ENCODE measurements around the gene CUL5. TPM values are rescaled to one million over a fixed set of nuclear protein-coding genes. Genes with fewer than 3 reads are reported as not detected.

The CUL5 gene
- total RNA-seq, 1 experiment from 2014 or later, result 63.1 TPM

GRCh38 chr11:108093128-108093904 is 84.6 kb downstream of the CUL5 start:
- no peak overlapping the region for H3K27ac ChIP-seq (ENCODE audit: low read depth, low read length, poor library complexity, severe bottlenecking)
- no peak overlapping the region for H3K4me3 ChIP-seq (ENCODE audit: low read depth, low read length, poor library complexity, severe bottlenecking)
- TF ChIP-seq, protein P1, sequence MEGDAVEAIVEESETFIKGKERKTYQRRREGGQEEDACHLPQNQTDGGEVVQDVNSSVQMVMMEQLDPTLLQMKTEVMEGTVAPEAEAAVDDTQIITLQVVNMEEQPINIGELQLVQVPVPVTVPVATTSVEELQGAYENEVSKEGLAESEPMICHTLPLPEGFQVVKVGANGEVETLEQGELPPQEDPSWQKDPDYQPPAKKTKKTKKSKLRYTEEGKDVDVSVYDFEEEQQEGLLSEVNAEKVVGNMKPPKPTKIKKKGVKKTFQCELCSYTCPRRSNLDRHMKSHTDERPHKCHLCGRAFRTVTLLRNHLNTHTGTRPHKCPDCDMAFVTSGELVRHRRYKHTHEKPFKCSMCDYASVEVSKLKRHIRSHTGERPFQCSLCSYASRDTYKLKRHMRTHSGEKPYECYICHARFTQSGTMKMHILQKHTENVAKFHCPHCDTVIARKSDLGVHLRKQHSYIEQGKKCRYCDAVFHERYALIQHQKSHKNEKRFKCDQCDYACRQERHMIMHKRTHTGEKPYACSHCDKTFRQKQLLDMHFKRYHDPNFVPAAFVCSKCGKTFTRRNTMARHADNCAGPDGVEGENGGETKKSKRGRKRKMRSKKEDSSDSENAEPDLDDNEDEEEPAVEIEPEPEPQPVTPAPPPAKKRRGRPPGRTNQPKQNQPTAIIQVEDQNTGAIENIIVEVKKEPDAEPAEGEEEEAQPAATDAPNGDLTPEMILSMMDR (conservative IDR thresholded peaks at IDR 0.05; ENCODE audit: low read depth, low read length), result no peak
- no peak for TF ChIP-seq EZH2 (IDR thresholded peaks at IDR 0.05; ENCODE audit: borderline replicate concordance, low read depth, low read length, poor library complexity, severe bottlenecking)

DNA sequence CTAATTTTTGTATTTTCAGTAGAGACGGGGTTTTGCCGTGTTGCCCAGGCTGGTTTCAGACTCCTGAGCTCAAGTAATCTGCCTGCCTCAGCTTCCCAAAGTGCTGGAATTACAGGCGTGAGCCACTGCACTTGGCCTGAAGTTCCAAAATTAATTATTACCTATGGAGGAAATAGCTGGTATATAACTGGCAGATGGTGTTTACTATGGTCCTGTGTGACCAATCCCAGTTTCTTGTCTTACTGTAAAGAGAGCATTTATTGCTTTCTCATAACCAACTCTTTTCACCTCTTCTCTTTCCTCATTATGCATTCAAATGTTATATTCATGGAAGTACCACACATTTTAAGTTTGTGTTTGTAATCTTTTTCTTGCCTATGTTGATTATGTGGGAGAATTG is 88.5 kb downstream of the CUL5 start:
- BruUV-seq (replicated peaks), result no TSS peak
- Histone ChIP-seq H3K36me3 (ENCODE audit: insufficient read depth, low read length, poor library complexity, severe bottlenecking) (peaks cover 46% of the 10 kb centered on the region), H3K27ac (ENCODE audit: low read depth, low read length, poor library complexity, severe bottlenecking) (no peak overlapping the region), H3K9me3 (ENCODE audit: low read depth, low read length, poor library complexity, severe bottlenecking) (no peaks in the 10 kb centered on the region), H3K4me1 (ENCODE audit: insufficient read depth, low read length, poor library complexity, severe bottlenecking) (no peaks in the 10 kb centered on the region), H3K4me3 (ENCODE audit: low read depth, low read length, poor library complexity, severe bottlenecking) (no peak overlapping the region), H3K27me3 (replicated peaks; ENCODE audit: insufficient read depth, low read depth, low read length, poor library complexity) (no peaks in the 10 kb centered on the region)
- intact Hi-C loops (cut with micrococcal nuclease; ENCODE audit: unreplicated experiment), result no loop called here
- ChIA-PET POLR2A (ENCODE audit: low non-redundant PET) (no interaction called here), CTCF (no interaction called here)
- TF ChIP-seq, protein P1 (conservative IDR thresholded peaks at IDR 0.05; ENCODE audit: low read depth, low read length), result no peak
- TF ChIP-seq EZH2 (IDR thresholded peaks at IDR 0.05; ENCODE audit: borderline replicate concordance, low read depth, low read length, poor library complexity, severe bottlenecking), result no peak
- no peak for DNase-seq (ENCODE audit: low spot score)

More at GRCh38 chr11:108093128-108093904, 84.6 kb downstream of the CUL5 start:
- BruUV-seq (replicated peaks), result no TSS peak
- H3K36me3 ChIP-seq (ENCODE audit: insufficient read depth, low read length, poor library complexity, severe bottlenecking), result peaks cover 35% of the 10 kb centered on the region
- ChIA-PET POLR2A (ENCODE audit: low non-redundant PET) (no interaction called here), CTCF (no interaction called here)
- intact Hi-C loops (cut with micrococcal nuclease; ENCODE audit: unreplicated experiment), result no loop called here
- DNase-seq (ENCODE audit: low spot score), result no peak
- H3K4me1 ChIP-seq (ENCODE audit: insufficient read depth, low read length, poor library complexity, severe bottlenecking), result no peaks in the 10 kb centered on the region
- no peaks in the 10 kb centered on the region for H3K9me3 ChIP-seq (ENCODE audit: low read depth, low read length, poor library complexity, severe bottlenecking)
- H3K27me3 ChIP-seq (replicated peaks; ENCODE audit: insufficient read depth, low read depth, low read length, poor library complexity), result no peaks in the 10 kb centered on the region

DNA sequence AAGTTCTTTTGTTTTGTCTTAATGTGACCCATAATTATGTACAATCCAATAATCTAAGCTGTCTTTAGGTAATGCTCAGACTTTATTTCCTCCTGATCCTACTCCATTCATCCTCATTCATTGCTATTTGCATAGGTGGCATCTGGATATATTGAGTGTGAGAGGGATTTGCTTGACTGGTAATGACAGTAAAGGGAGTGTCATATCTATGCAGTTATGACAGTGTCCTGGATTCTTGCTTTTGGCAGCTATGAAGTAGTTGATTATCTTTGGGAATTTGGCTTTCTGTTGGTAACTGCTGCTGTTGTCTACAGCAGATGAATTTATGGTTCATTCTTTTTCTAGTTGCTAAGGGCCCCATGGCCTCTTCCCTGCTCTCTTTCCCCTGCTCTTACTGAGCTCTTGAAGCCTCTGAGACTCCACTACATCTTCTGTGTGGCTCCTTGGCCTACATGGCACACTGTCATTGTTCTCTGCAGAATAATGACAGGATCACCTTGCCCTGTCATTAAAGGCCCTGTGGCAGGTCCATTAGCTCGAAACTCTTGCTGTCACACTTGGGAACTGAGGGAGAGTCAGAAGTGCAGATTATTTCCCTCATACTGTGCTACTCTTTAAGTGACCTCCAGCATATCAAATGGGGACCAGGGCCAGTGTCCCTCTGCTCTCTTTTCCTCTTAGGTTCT is 92.5 kb downstream of the CUL5 start:
- BruUV-seq (replicated peaks), result no TSS peak
- DNase-seq (ENCODE audit: low spot score), result no peak
- H3K9me3 ChIP-seq (ENCODE audit: low read depth, low read length, poor library complexity, severe bottlenecking), result no peaks in the 10 kb centered on the region
- POLR2A ChIA-PET (ENCODE audit: low non-redundant PET), result no interaction called here
- no peak overlapping the region for H3K27ac ChIP-seq (ENCODE audit: low read depth, low read length, poor library complexity, severe bottlenecking)
- CTCF ChIA-PET, result no interaction called here
- intact Hi-C loops (cut with micrococcal nuclease; ENCODE audit: unreplicated experiment), result no loop called here
- no peaks in the 10 kb centered on the region for H3K4me1 ChIP-seq (ENCODE audit: insufficient read depth, low read length, poor library complexity, severe bottlenecking)
- no peak overlapping the region for H3K4me3 ChIP-seq (ENCODE audit: low read depth, low read length, poor library complexity, severe bottlenecking)
- no peaks in the 10 kb centered on the region for H3K27me3 ChIP-seq (replicated peaks; ENCODE audit: insufficient read depth, low read depth, low read length, poor library complexity)
- no peak for TF ChIP-seq EZH2 (IDR thresholded peaks at IDR 0.05; ENCODE audit: borderline replicate concordance, low read depth, low read length, poor library complexity, severe bottlenecking)
- TF ChIP-seq, protein P1 (conservative IDR thresholded peaks at IDR 0.05; ENCODE audit: low read depth, low read length), result no peak
- peaks cover 46% of the 10 kb centered on the region for H3K36me3 ChIP-seq (ENCODE audit: insufficient read depth, low read length, poor library complexity, severe bottlenecking)
